22Rv1 (cell line): Measurements from ENCODE around the gene PDHX.
A peak's percentile ranks its signal among the peaks of the same experiment; 100 is the strongest.

Experiments
- H3K27ac ChIP-seq: fragments of 450-650 bp; 2 replicates; pipeline ENCODE4 v1.5.1; 2017
- CTCF ChIP-seq: fragments of 450-650 bp; IDR thresholded peaks from 2 replicates; pipeline ENCODE4 v1.5.1; 2017; ENCODE audit warnings: mild to moderate bottlenecking
- ZFX ChIP-seq: fragments of 450-650 bp; IDR thresholded peaks from 2 replicates; pipeline ENCODE4 v1.6.1; 2017; ENCODE audit warnings: antibody characterized with exemption, borderline replicate concordance

PDHX gene

GRCh38 chr11:34971928-34972327 lies 55.5 kb downstream of the PDHX start:
- no peak overlapping the region for H3K27ac ChIP-seq

GRCh38 chr11:34972366-34972765 lies 55.9 kb downstream of the PDHX start:
- no peak overlapping the region for H3K27ac ChIP-seq
- no peak for TF ChIP-seq ZFX
- TF ChIP-seq CTCF = no peak

More at GRCh38 chr11:34971928-34972327, 55.5 kb downstream of the PDHX start:
- TF ChIP-seq CTCF (no peak), ZFX (no peak)

DNA sequence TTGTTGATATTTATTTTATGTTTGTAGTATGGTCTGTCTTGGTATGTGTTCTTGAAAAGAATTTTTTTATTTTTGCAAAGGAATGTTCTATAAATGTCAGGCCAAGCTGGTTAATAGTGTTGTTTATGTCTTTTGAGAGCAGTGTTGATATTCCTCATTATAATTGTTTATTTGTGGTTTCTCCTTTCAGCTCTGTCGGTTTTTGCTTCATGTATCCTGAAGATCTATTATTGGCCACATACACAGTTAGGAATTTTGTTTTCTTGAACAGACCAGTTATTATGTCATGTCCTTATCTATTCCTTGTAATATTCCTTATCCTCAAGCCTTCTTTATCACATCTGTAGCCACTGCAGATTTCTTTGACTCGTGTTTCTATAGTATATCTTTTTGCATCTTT lies 56.5 kb downstream of the PDHX start:
- H3K27ac ChIP-seq = no peak overlapping the region
- TF ChIP-seq CTCF = no peak
- no peak for TF ChIP-seq ZFX

DNA sequence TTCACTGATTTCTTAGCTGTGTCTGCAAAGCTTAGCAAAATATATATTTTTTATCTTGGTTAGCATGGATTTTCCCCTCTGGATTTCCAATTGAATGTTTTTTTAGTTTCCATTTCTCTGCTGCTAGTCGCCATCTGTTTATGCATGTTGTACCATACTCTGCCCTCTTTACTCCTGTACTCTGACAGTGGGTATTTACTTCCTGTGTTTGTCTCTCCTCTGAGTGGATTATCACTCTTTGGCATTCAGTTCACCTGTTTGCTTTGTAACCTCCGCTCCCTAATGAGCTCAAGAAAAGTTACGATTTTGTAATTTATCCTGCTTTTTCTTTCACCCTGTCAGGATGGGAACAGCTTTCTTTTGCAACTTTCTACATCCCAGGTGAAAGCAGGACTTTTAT lies 59.1 kb downstream of the PDHX start:
- no peak for TF ChIP-seq ZFX
- TF ChIP-seq CTCF = no peak
- H3K27ac ChIP-seq = no peak overlapping the region

- TF ChIP-seq CTCF = no peak
- no peak for TF ChIP-seq ZFX
- peak overlapping the region; percentile 54; the same call in 1 of the 2 replicates for H3K27ac ChIP-seq
Observed at GRCh38 chr11:34976496-34977088, 60.2 kb downstream of the PDHX start.

DNA sequence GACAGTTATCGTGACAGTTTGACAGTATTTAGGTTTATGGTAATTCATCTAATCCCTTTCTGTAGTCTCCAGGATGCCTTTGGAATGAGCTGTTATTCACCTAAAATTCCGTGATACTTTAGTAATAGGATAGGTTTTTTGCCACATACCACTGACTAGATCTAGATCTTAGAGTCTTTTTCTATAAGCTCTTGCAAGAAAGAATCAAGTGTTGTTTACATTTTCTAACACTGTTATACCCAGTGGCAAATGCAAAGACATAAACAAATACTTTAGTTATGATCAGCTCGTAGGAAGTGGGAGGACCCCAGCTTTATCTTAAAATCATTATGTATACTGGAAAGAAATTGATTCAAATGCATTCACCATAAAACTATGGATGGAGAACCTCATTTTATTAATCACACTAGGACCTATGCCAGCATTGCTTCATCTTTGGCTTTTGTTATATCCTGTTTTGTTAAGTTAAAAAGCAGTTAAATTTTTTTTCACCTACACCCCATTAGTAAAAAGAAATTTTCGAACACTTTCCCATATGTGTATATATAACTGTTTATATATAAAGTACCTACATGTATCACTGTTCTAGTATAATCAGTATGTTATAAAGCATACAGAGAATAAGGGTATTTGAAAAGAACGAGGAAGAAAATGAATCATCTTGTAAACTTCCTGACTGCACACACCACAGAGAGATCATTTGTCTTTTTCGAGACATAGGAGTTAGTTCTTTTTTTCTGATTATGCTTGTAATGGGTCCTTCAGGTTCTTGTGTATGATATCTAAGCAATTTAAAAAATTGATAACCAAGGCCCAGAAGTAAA lies 60.9 kb downstream of the PDHX start:
- peak overlapping the region; percentile 54 for H3K27ac ChIP-seq
- no peak for TF ChIP-seq CTCF
- TF ChIP-seq ZFX = no peak
